H1 (cell line): Measurements from ENCODE around the gene PDCD5. TPM values are rescaled to one million over a fixed set of nuclear protein-coding genes. Genes with fewer than 3 reads are reported as not detected.

Source experiments
- ASH2L ChIP-seq: fragments of 200-600, 300-600 bp; sonication (generic); IDR thresholded peaks from one replicate; pipeline ENCODE4 v1.7.1; 2017; ENCODE audit warnings: low read length
- FOSL1 ChIP-seq: IDR thresholded peaks from 2 replicates; pipeline ENCODE4 v1.6.1; 2011; ENCODE audit warnings: mild to moderate bottlenecking, low read depth, low read length, moderate library complexity; ENCODE audit not compliant: insufficient read depth
- POU5F1 ChIP-seq: IDR thresholded peaks from 2 replicates; pipeline ENCODE4 v1.6.1; 2011; ENCODE audit warnings: low read depth, mild to moderate bottlenecking, low read length, moderate library complexity
- RFX5 ChIP-seq: IDR thresholded peaks from 2 replicates; pipeline ENCODE4 v1.6.1; 2011; ENCODE audit warnings: low read depth, low read length, improper control_type of control experiment, borderline replicate concordance
- TAF7 ChIP-seq: optimal IDR thresholded peaks from 2 replicates; pipeline ENCODE3; 2011; ENCODE audit warnings: low read depth, mild to moderate bottlenecking, inconsistent platforms, low read length, moderate library complexity, borderline replicate concordance
- ZNF274 ChIP-seq: IDR thresholded peaks from 2 replicates; pipeline ENCODE4 v1.7.0; 2012; ENCODE audit warnings: low read length, borderline replicate concordance; ENCODE audit errors: extremely low read depth
- polyA plus RNA-seq, 7 experiments: library from polyadenylated mRNA; depleted of rRNA in 3 of 7; stranded (reverse) in 5 of 7; unstranded in 2 of 7; fragments of >200 nt in 5 of 7; fragments of 200-250 nt in 2 of 7; gene quantifications; 1 replicate in 5 of 7; 2 replicates in 1 of 7; 4 replicates in 1 of 7; pipeline versions ENCODE4 v1.2.1 to v1.2.3, GENCODE V29; 2011 to 2013; ENCODE audit warnings: missing spikeins in 2 of 7, mixed read lengths in 2 of 7
- total RNA-seq: library from RNA; stranded (reverse); fragmentation: NEBNext Ultra II Directional; extraction: Animal tissue kit (Norgen Biotek cat#: 25700); gene quantifications from 2 replicates; pipeline ENCODE4 v1.2.1, GENCODE V29; 2021

The PDCD5 gene
- total and polyA plus RNA-seq, 2 of the 8 experiments (the other 6 are each of a cell fraction or from before 2014, with no cell fraction given) = 43.2 to 98.8 TPM

DNA sequence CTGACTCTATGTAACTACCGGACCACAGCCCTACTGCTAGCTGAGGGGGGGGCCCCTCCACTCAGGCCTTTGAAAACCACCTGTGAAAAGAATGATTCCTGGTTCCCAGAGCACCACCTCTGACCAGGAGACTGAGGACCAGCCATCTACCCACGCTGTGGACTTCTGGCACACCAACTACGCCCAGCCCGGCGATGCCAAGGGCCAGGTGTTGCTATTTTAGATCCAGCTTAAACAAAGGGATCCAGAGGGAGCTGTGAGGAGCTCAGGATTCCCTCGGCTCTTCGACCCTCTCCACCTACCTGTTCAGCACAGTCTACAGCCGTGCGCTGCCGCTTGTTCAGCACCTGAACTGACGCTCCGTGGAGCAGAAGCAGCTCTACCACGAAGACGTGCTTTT lies 23.0 kb downstream of the PDCD5 start (continued):
- no peak for TF ChIP-seq ASH2L
- TF ChIP-seq TAF7 = no peak
- TF ChIP-seq RFX5 = no peak
- TF ChIP-seq POU5F1 = no peak
- TF ChIP-seq ZNF274 = no peak
- no peak for TF ChIP-seq FOSL1
